GM18526 (cell line): ENCODE data around the gene OR6C1.

ENCODE experiments used
- POLR2A ChIP-seq: IDR thresholded peaks from 3 replicates; pipeline ENCODE4 v1.6.1; 2011; ENCODE audit not compliant: insufficient read length; ENCODE audit errors: extremely low read depth

Gene OR6C1

DNA sequence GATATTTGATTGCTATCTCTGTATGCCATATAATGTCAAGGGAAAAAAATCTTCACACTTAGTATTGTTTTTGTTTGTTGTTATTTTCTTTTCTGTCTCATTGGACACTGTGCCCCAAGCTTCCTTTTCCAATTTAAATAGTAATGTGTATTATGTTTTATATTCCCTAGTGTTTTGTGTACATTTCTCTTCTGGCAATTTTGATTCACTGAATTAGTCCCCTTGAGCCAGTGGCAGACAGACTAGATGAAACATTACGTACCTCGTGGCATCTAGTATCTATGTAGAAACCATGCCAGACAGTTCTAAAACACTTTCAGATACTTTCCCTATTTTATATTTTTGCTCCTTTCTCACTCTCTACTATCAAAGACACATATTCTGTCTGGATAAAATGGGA lies at the start of gene OR6C1:
Gene OR6C1, plus strand, starts transcription at position 301 of the 400 bp plus-strand sequence. CDS start 6,257 bp downstream, outside the sequence.
- TF ChIP-seq POLR2A = no peak

DNA sequence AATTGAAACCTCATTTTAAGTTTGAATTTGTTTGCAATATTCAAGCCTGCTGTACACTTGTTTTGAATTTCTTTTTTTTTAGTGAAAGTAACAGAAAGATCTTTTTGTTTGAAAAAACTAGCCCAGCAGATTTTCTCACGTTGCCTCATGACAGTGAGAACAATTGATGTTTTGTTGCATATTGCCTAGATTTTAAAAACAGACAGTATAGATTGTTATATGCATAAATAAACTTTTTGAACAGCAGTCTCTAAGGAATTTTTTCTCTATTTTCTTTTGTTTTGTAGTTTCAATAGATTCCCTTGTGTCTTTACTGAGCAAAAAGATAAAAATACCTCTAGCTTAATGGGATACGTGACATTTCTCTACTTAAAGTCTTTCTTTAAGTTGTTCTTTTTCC lies 33.2 kb upstream of the OR6C1 start:
- no peak for TF ChIP-seq POLR2A

DNA sequence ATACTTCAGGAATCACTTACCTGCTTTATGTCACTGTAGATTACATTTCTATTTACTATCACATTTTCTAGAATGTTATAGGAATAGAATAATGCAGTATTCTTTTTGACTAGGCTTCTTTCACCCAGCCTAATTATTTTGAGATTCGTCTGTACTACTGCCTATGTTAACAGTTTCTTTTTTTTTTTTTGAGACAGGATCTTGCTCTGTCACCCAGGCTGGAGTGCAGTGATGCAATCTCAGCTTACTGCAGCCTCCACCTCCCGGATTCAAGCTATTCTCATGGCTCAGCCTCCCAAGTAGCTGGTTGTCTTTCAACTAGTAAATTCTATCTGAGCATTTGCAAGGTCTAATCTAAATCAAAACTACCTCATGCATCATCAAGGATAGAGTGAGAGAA lies 24.1 kb upstream of the OR6C1 start:
- TF ChIP-seq POLR2A = no peak

DNA sequence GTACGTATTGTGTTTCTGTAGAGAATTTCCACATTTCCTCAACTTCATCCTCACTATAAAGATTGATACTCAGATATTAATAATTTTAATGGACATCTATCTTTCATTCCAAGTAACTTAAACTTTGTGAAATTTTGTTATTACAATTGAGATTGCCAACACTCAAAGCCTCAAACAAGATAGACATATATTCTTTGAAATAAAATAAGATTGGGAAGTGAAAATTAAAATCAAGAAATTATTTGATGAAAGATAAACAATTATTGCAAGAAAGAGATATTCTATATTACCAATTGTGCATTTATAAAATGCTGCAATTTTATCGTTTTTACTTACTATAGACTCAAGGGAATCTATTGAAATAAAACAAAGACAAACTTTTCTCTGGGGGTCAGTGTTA lies 17.7 kb upstream of the OR6C1 start, which contains the start of gene OR6C6:
Gene OR6C6, minus strand, starts transcription at position 101 of the 400 bp plus-strand sequence. CDS start 1,337 bp downstream, outside the sequence.
- no peak for TF ChIP-seq POLR2A

DNA sequence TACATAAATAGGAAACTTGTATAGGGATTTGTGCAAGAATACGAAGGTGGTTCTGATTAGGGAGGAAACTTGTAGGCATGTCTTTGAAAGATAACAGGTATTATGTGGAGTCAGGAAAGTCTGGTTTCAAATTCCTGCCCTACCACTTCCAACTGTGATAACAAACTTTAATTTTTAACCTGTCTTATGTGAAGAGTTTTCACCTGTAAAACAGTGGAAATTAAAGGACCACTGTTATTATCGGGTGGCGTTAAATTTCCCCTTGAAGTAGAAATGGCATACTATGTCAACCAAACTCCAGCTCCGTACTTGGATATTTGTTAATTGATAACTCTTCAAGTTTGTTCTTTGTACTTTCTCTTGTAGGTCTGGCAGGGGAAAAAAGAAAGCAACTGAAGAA lies 6.1 kb downstream of the OR6C1 start:
- no peak for TF ChIP-seq POLR2A

DNA sequence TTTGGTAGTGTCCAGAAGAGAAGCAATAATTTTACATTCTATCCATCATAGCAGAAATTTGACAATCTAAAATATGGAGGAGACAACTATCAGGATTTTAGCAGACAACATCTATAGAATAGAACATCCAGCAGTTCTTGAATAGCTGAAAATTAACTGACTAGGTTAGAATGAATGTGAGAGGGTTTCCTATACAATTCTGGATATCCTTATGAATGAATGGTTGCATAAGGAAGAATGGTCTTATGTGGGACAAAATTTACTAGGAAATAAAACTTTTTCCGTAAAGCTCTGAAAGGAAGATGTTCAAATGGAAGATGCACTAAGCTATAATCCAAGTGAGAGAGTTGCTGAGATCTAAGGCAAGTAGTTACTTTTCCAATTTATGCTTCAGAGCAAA lies 16.3 kb downstream of the OR6C1 start, which contains the start of gene OR6C3:
Gene OR6C3, plus strand, starts transcription at position 301 of the 400 bp plus-strand sequence. CDS start 955 bp downstream, outside the sequence.
- no peak for TF ChIP-seq POLR2A

DNA sequence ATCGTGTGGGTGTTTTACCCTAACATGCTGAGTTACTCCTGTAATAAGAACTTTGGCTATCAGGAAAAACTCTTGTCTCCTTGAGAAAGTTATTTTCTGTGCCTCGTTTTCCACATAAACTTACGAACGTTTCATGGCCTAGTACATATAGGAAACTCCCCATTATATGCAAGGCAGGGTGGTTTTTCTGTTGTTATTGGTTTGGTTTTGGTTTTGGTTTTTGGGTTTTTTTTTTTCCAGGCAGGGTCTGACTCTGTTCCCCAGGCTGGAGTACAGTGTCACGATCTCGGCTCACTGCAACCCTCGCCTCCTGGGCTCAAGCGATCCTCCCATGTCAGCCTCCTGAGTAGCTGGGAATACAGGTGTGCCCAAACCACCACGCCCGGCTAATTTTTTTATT lies 21.9 kb downstream of the OR6C1 start:
- no peak for TF ChIP-seq POLR2A

DNA sequence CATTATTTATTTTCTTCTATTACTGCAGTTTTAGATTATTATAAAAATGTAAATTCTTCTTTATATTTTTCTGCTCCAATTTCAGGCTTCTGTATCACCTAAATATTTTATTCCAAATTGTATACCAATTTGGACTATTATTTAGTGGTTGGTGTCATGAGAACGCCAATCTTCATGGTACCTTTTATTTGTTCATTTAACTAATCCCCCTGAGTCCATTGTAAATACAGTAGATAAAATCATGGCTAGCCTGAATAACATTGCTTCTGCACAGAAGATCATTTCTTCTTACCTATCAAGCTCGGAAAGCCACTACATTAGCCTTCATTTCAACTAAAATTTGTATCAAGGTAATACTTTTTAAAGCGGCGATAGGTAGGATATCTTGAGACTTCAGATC lies 48.5 kb downstream of the OR6C1 start, which contains the start of gene OR6C75:
Gene OR6C75, plus strand, starts transcription at position 301 of the 400 bp plus-strand sequence. CDS start 2,136 bp downstream, outside the sequence.
- TF ChIP-seq POLR2A = no peak

DNA sequence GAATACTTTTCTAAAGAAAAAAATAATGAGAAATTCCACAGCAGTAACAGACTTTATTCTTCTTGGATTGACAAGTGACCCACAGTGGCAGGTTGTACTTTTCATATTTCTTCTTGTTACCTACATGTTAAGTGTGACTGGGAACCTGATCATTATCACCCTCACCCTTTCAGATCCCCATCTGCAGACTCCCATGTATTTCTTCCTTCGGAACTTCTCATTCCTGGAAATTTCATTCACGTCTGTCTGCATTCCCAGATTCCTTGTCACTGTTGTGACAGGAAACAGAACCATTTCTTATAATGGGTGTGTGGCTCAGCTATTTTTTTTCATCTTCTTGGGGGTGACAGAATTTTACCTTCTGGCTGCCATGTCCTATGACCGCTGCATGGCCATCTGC lies 50.9 kb downstream of the OR6C1 start:
- no peak for TF ChIP-seq POLR2A
